H9 (cell line): Measurements from ENCODE around the gene USP49. TPM values are rescaled to one million over a fixed set of nuclear protein-coding genes. Genes with fewer than 3 reads are reported as not detected.

ENCODE experiments used
- DNase-seq: peaks from one replicate; pipeline ENCODE4 v3.0.0-alpha.2; 2017
- H2AFZ ChIP-seq: one replicate; pipeline ENCODE4 v1.6.1; 2013; ENCODE audit warnings: mild to moderate bottlenecking, low read length, control low read depth, moderate library complexity
- H2AK5ac ChIP-seq: 2 replicates; pipeline ENCODE4 v1.6.1; 2013; ENCODE audit warnings: low read length, control low read depth, mixed read lengths; ENCODE audit not compliant: insufficient read length
- H2BK120ac ChIP-seq: one replicate; pipeline ENCODE4 v1.6.1; 2013; ENCODE audit warnings: low read depth, mild to moderate bottlenecking, low read length, control low read depth, inconsistent platforms; ENCODE audit not compliant: poor library complexity, severe bottlenecking
- H2BK12ac ChIP-seq: 2 replicates; pipeline ENCODE4 v1.6.1; 2013; ENCODE audit warnings: low read length, control low read depth, mixed read lengths, low read depth; ENCODE audit not compliant: insufficient read length
- H2BK15ac ChIP-seq: 2 replicates; pipeline ENCODE4 v1.6.1; 2013; ENCODE audit warnings: low read depth, low read length, control low read depth
- H2BK20ac ChIP-seq: one replicate; pipeline ENCODE4 v1.6.1; 2013; ENCODE audit warnings: low read depth, mild to moderate bottlenecking, low read length, control low read depth, inconsistent platforms; ENCODE audit not compliant: poor library complexity, severe bottlenecking
- H2BK5ac ChIP-seq: 2 replicates; pipeline ENCODE4 v1.6.1; 2013; ENCODE audit warnings: low read length, control low read depth, mixed read lengths; ENCODE audit not compliant: insufficient read length
- H3K14ac ChIP-seq: 2 replicates; pipeline ENCODE4 v1.6.1; 2013; ENCODE audit warnings: low read length, control low read depth; ENCODE audit not compliant: insufficient read depth
- H3K18ac ChIP-seq: 2 replicates; pipeline ENCODE4 v1.6.1; 2013; ENCODE audit warnings: low read depth, mild to moderate bottlenecking, mixed read lengths, low read length, control low read depth; ENCODE audit not compliant: insufficient read length
- H3K23ac ChIP-seq: 2 replicates; pipeline ENCODE4 v1.6.1; 2013; ENCODE audit warnings: low read length, control low read depth, mixed read lengths, low read depth; ENCODE audit not compliant: insufficient read length
- H3K23me2 ChIP-seq: 2 replicates; pipeline ENCODE4 v1.6.1; 2013; ENCODE audit warnings: low read depth, mild to moderate bottlenecking, mixed read lengths, low read length, control low read depth; ENCODE audit not compliant: insufficient read length, poor library complexity, severe bottlenecking
- H3K27ac ChIP-seq: 2 replicates; pipeline ENCODE4 v1.5.1; 2013; ENCODE audit warnings: low read length, control low read depth, mixed read lengths, low read depth; ENCODE audit not compliant: insufficient read length
- H3K27me3 ChIP-seq: 2 replicates; pipeline ENCODE4 v1.6.1; 2013; ENCODE audit warnings: low read length, control low read depth, inconsistent platforms; ENCODE audit not compliant: insufficient read depth
- H3K4ac ChIP-seq: 2 replicates; pipeline ENCODE4 v1.6.1; 2013; ENCODE audit warnings: low read depth, mild to moderate bottlenecking, control low read depth, inconsistent platforms, low read length, moderate library complexity
- H3K4me1 ChIP-seq: 2 replicates; pipeline ENCODE4 v1.6.1; 2013; ENCODE audit warnings: low read length, control low read depth, inconsistent platforms; ENCODE audit not compliant: insufficient read depth
- H3K4me2 ChIP-seq: 2 replicates; pipeline ENCODE4 v1.6.1; 2013; ENCODE audit warnings: low read length, control low read depth, mixed read lengths; ENCODE audit not compliant: insufficient read length, insufficient read depth
- H3K56ac ChIP-seq: 2 replicates; pipeline ENCODE4 v1.6.1; 2013; ENCODE audit warnings: low read depth, mild to moderate bottlenecking, mixed read lengths, low read length, control low read depth; ENCODE audit not compliant: insufficient read length
- H3K79me1 ChIP-seq: 2 replicates; pipeline ENCODE4 v1.6.1; 2013; ENCODE audit warnings: low read depth, mild to moderate bottlenecking, moderate library complexity, low read length, control low read depth, inconsistent platforms; ENCODE audit not compliant: insufficient read depth, poor library complexity, severe bottlenecking
- H3K79me2 ChIP-seq: 2 replicates; pipeline ENCODE4 v1.6.1; 2013; ENCODE audit warnings: low read length, control low read depth, inconsistent platforms; ENCODE audit not compliant: insufficient read depth
- H3K9ac ChIP-seq: 2 replicates; pipeline ENCODE4 v1.6.1; 2013; ENCODE audit warnings: low read length, control low read depth, mixed read lengths; ENCODE audit not compliant: insufficient read length; ENCODE audit errors: extremely low read depth
- H3K9me3 ChIP-seq: one replicate; pipeline ENCODE4 v1.6.1; 2013; ENCODE audit warnings: low read depth, low read length, inconsistent platforms; ENCODE audit not compliant: control insufficient read depth
- H3T11ph ChIP-seq: one replicate; pipeline ENCODE4 v1.6.1; 2013; ENCODE audit warnings: mild to moderate bottlenecking, low read length, control low read depth, inconsistent platforms
- H4K20me1 ChIP-seq: one replicate; pipeline ENCODE4 v1.6.1; 2013; ENCODE audit not compliant: control insufficient read depth, insufficient read length, insufficient read depth
- H4K5ac ChIP-seq: 2 replicates; pipeline ENCODE4 v1.6.1; 2013; ENCODE audit warnings: low read depth, mild to moderate bottlenecking, mixed read lengths, low read length, control low read depth; ENCODE audit not compliant: insufficient read length
- H4K8ac ChIP-seq: replicated peaks from 2 replicates; pipeline ENCODE4 v1.6.1; 2013; ENCODE audit warnings: low read length, control low read depth, mixed read lengths, low read depth; ENCODE audit not compliant: insufficient read length
- H4K91ac ChIP-seq: 2 replicates; pipeline ENCODE4 v1.6.1; 2013; ENCODE audit warnings: low read depth, mild to moderate bottlenecking, moderate library complexity, mixed read lengths, low read length, control low read depth; ENCODE audit not compliant: insufficient read length
- H3K27ac Mint-ChIP-seq, 3 experiments: 2 replicates in 2 of 3; 3 replicates in 1 of 3; pipeline ENCODE4 v1.8.0; 2020 to 2021; ENCODE audit warnings: mixed read lengths in 3 of 3, mild to moderate bottlenecking in 1 of 3, moderate library complexity in 1 of 3
- H3K27me3 Mint-ChIP-seq: 2 replicates; pipeline ENCODE4 v1.8.0; 2021; ENCODE audit warnings: low read depth, mild to moderate bottlenecking, moderate library complexity, mixed read lengths
- H3K36me3 Mint-ChIP-seq, 3 experiments: 2 replicates in 2 of 3; 3 replicates in 1 of 3; pipeline ENCODE4 v1.8.0; 2020 to 2021; ENCODE audit warnings: low read depth in 3 of 3, mixed read lengths in 3 of 3; ENCODE audit not compliant: insufficient read depth in 1 of 3
- H3K4me1 Mint-ChIP-seq, 2 experiments: 2 replicates each; pipeline ENCODE4 v1.8.0; 2020; ENCODE audit warnings: mixed read lengths in 2 of 2
- H3K4me3 Mint-ChIP-seq, 2 experiments: 2 replicates in 1 of 2; 3 replicates in 1 of 2; pipeline ENCODE4 v1.8.0; 2020 to 2021; ENCODE audit warnings: mild to moderate bottlenecking in 2 of 2, mixed read lengths in 2 of 2, moderate library complexity in 1 of 2
- H3K9me3 Mint-ChIP-seq, 2 experiments: 2 replicates in 1 of 2; 3 replicates in 1 of 2; pipeline ENCODE4 v1.8.0; 2020; ENCODE audit warnings: mild to moderate bottlenecking in 2 of 2, mixed read lengths in 2 of 2, moderate library complexity in 1 of 2
- CTCF ChIP-seq: fragments of 200-600 bp; sonication (generic); conservative IDR thresholded peaks from 3 replicates; pipeline ENCODE4 v1.8.0; 2021; ENCODE audit warnings: antibody characterized with exemption, mild to moderate bottlenecking
- WGBS: extraction: QIAGEN DNeasy Blood & Tissue Kit; methylation state at CpG from one replicate; pipeline ENCODE4 v1.1.7; 2013; ENCODE audit warnings: missing lambda C conversion rate, low lambda C conversion rate, mixed read lengths; ENCODE audit not compliant: insufficient read length; ENCODE audit errors: extremely low coverage; 5-methylcytosine and 5-hydroxymethylcytosine counted together
- total RNA-seq: library from RNA; stranded (reverse); gene quantifications from 2 replicates; pipeline ENCODE4 v1.2.1, GENCODE V29; 2021

USP49 gene
- total RNA-seq, 1 experiment from 2014 or later, result 19.0 TPM

GRCh38 chr6:41884957-41885356 is 10.2 kb downstream of the USP49 start:
- Histone ChIP-seq H4K20me1 (no peaks in the 10 kb centered on the region), H2BK5ac (no peak overlapping the region), H3K27me3 (no peaks in the 10 kb centered on the region), H2BK20ac (no peak overlapping the region), H2BK12ac (no peak overlapping the region), H3K79me1 (peaks cover 3% of the 10 kb centered on the region), H3K14ac (no peak overlapping the region), H4K5ac (no peak overlapping the region), H2AK5ac (no peak overlapping the region), H3K9ac (no peak overlapping the region), H3K4ac (no peak overlapping the region), H3K18ac (no peak overlapping the region), H3K27ac (no peak overlapping the region), H2AFZ (no peak overlapping the region), H2BK120ac (no peak overlapping the region), H3K79me2 (no peaks in the 10 kb centered on the region; the same call in 1 of the 2 replicates), H3K4me2 (no peak overlapping the region), H3K23ac (no peak overlapping the region), H3K56ac (no peak overlapping the region), H4K91ac (no peak overlapping the region), H3K4me1 (no peaks in the 10 kb centered on the region; the same call in 1 of the 2 replicates), H2BK15ac (no peak overlapping the region), H3K23me2 (no peaks in the 10 kb centered on the region), H4K8ac (no peak overlapping the region), H3T11ph (no peak overlapping the region), H3K9me3 (no peaks in the 10 kb centered on the region)
- no peaks in the 10 kb centered on the region for H3K27me3 Mint-ChIP-seq
- no peak for DNase-seq
- H3K4me3 Mint-ChIP-seq, result no peak overlapping the region
- peaks cover 0 to 11% (median 1%) of the 10 kb centered on the region in 3 experiments; a peak in 3 of 7 replicates for H3K36me3 Mint-ChIP-seq
- no peak for TF ChIP-seq CTCF
- no peak overlapping the region for H3K27ac Mint-ChIP-seq
- H3K9me3 Mint-ChIP-seq, result no peaks in the 10 kb centered on the region
- WGBS, result no CpG with 5 or more reads among the region's 5 CpGs
- peaks cover 14 to 15% of the 10 kb centered on the region in 2 experiments for H3K4me1 Mint-ChIP-seq
